ENCODE data around the gene ANO2. TPM values are rescaled to one million over a fixed set of nuclear protein-coding genes. Genes with fewer than 3 reads are reported as not detected.
"Not testable (repeated sequence)": the region's sequence is repeated elsewhere in the genome, so short reads cannot be mapped to it uniquely, and the experiment has no call there.

Gene ANO2
- total and polyA plus RNA-seq, 8 donors, result 0.43 to 2.4 (median 0.97) TPM

GRCh38 chr12:5830111-5830510, 114.9 kb downstream of the ANO2 start:
- ATAC-seq, result no peak
- H3K36me3 ChIP-seq, result no peaks in the 10 kb centered on the region
- no peak overlapping the region for H3K27ac ChIP-seq
- no peaks in the 10 kb centered on the region for H3K4me1 ChIP-seq
- no peak for FAIRE-seq
- no peaks in the 10 kb centered on the region for H3K9me3 ChIP-seq
- 46 to 53% methylated on average over 6 of the region's 6 CpGs for WGBS, 2 donors
- no peaks in the 10 kb centered on the region for H3K27me3 ChIP-seq
- TF ChIP-seq CTCF (IDR thresholded peaks at IDR 0.05), result no peak
- intact Hi-C loops (cut with DNase I), result no loop called here
- no peak overlapping the region for H3K4me3 ChIP-seq
- no peak for DNase-seq

- no peak overlapping the region for H3K27ac ChIP-seq
- FAIRE-seq (no peak), DNase-seq (no peak), ATAC-seq (no peak)
- no peaks in the 10 kb centered on the region for H3K4me1 ChIP-seq
- no peaks in the 10 kb centered on the region for H3K9me3 ChIP-seq
- intact Hi-C loops (cut with DNase I), result no loop called here
- WGBS, 2 donors, result 42 to 46% methylated on average over 22 of the region's 22 CpGs
- no peaks in the 10 kb centered on the region for H3K27me3 ChIP-seq
- H3K36me3 ChIP-seq, result no peaks in the 10 kb centered on the region
- no peak overlapping the region for H3K4me3 ChIP-seq
- TF ChIP-seq CTCF (IDR thresholded peaks at IDR 0.05), result no peak
Observed at GRCh38 chr12:5827591-5827990, 117.5 kb downstream of the ANO2 start.

- H3K27ac ChIP-seq; H3K4me1 ChIP-seq; ATAC-seq; H3K9me3 ChIP-seq; intact Hi-C loops (cut with DNase I); H3K36me3 ChIP-seq; H3K27me3 ChIP-seq; DNase-seq; FAIRE-seq; H3K4me3 ChIP-seq: not testable (repeated sequence)
- 56 to 66% methylated on average over 3 of the region's 3 CpGs for WGBS, 2 donors
Observed at GRCh38 chr12:5825761-5826160, 119.3 kb downstream of the ANO2 start.

GRCh38 chr12:5818877-5819276, 126.2 kb downstream of the ANO2 start:
- H3K27me3 ChIP-seq; H3K36me3 ChIP-seq; H3K27ac ChIP-seq; intact Hi-C loops (cut with DNase I); DNase-seq; H3K4me3 ChIP-seq; H3K4me1 ChIP-seq; ATAC-seq; FAIRE-seq; H3K9me3 ChIP-seq: not testable (repeated sequence)
- WGBS, 2 donors, result 67 to 89% methylated on average over 1 of the region's 1 CpG

- Histone ChIP-seq H3K27ac (no peak overlapping the region), H3K4me3 (no peak overlapping the region), H3K36me3 (no peaks in the 10 kb centered on the region), H3K9me3 (no peaks in the 10 kb centered on the region), H3K4me1 (no peaks in the 10 kb centered on the region), H3K27me3 (no peaks in the 10 kb centered on the region)
- 50 to 65% methylated on average over 4 of the region's 4 CpGs for WGBS, 2 donors
- ATAC-seq (no peak), DNase-seq (no peak), FAIRE-seq (no peak)
- TF ChIP-seq CTCF (IDR thresholded peaks at IDR 0.05), result no peak
- intact Hi-C loops (cut with DNase I), result no loop called here
Observed at GRCh38 chr12:5817246-5817645, 127.8 kb downstream of the ANO2 start.

- H3K9me3 ChIP-seq, result no peaks in the 10 kb centered on the region
- TF ChIP-seq CTCF (IDR thresholded peaks at IDR 0.05), result no peak
- H3K27ac ChIP-seq, result no peak overlapping the region
- peaks cover 0 to 8% (median 3%) of the 10 kb centered on the region in 4 donors for H3K27me3 ChIP-seq
- H3K4me1 ChIP-seq, result no peaks in the 10 kb centered on the region
- intact Hi-C loops (cut with DNase I), result no loop called here
- 54 to 64% methylated on average over 9 of the region's 9 CpGs for WGBS, 2 donors
- no peak overlapping the region for H3K4me3 ChIP-seq
- no peak for DNase-seq
- no peak for FAIRE-seq
- ATAC-seq, result no peak
- no peaks in the 10 kb centered on the region for H3K36me3 ChIP-seq
Observed at GRCh38 chr12:5809586-5809985, 135.5 kb downstream of the ANO2 start.

All from pancreas (tissue), 10 donors.